Calu3 (cell line): ENCODE measurements around the gene BCL11A. TPM values are rescaled to one million over a fixed set of nuclear protein-coding genes. Genes with fewer than 3 reads are reported as not detected.
A peak's percentile ranks its signal among the peaks of the same experiment; 100 is the strongest.

Experiments
- BruUV-seq: library from RNA; stranded (reverse); fragments of 400-500 nt; replicated peaks from 2 replicates; lab custom pipeline; 2021; lab: Mats Ljungman, UMichigan
- CTCF ChIA-PET: fragments of 300-600 bp; sonication (Branson Sonifier 250); formaldehyde crosslinking; loops from one replicate; lab custom pipeline; 2022; ENCODE audit warnings: antibody characterized with exemption; lab: Charles Lee
- DNase-seq: peaks from one replicate; pipeline ENCODE4 v3.0.0; 2022
- H3K27ac Mint-ChIP-seq: one replicate; pipeline ENCODE4 v1.8.0; 2022; ENCODE audit warnings: mixed read lengths; ENCODE audit not compliant: unreplicated experiment
- H3K27me3 Mint-ChIP-seq: one replicate; pipeline ENCODE4 v1.8.0; 2022; ENCODE audit warnings: mixed read lengths; ENCODE audit not compliant: unreplicated experiment
- H3K36me3 Mint-ChIP-seq: one replicate; pipeline ENCODE4 v1.8.0; 2022; ENCODE audit warnings: mild to moderate bottlenecking, moderate library complexity, mixed read lengths; ENCODE audit not compliant: insufficient read depth, unreplicated experiment
- H3K4me1 Mint-ChIP-seq: one replicate; pipeline ENCODE4 v1.8.0; 2022; ENCODE audit warnings: mild to moderate bottlenecking, low read depth, mixed read lengths; ENCODE audit not compliant: unreplicated experiment
- H3K4me3 Mint-ChIP-seq: one replicate; pipeline ENCODE4 v1.8.0; 2022; ENCODE audit warnings: mild to moderate bottlenecking, low read depth, moderate library complexity, mixed read lengths; ENCODE audit not compliant: unreplicated experiment
- H3K9me3 Mint-ChIP-seq: one replicate; pipeline ENCODE4 v1.8.0; 2022; ENCODE audit warnings: low read depth, mixed read lengths; ENCODE audit not compliant: unreplicated experiment
- CTCF ChIP-seq: fragments of 200-600 bp; IDR thresholded peaks from one replicate; pipeline ENCODE4 v1.8.0; 2022; ENCODE audit warnings: antibody characterized with exemption; ENCODE audit not compliant: unreplicated experiment
- intact Hi-C: fragments of 100-400 bp; cut with micrococcal nuclease; formaldehyde crosslinking; loops from one replicate; pipeline ENCODE4 v1.10.0; 2022; ENCODE audit not compliant: unreplicated experiment
- total RNA-seq: library from RNA; stranded (reverse); gene quantifications from 2 replicates; pipeline ENCODE4 v1.2.3, GENCODE V29; 2022

BCL11A gene
- total RNA-seq, 1 experiment from 2014 or later, result 8.5 TPM

- BruUV-seq, result no TSS peak
- intact Hi-C loops, result loop anchor here (2.0 to 10.0 kb wide), 4 partner anchors 54 to 1524 kb away; no protein-coding TSS in a partner anchor
- Mint-ChIP-seq H3K4me3 (peak overlapping the region; percentile 83), H3K9me3 (no peaks in the 10 kb centered on the region), H3K4me1 (peaks cover 24% of the 10 kb centered on the region), H3K27ac (no peak overlapping the region), H3K27me3 (peaks cover 87% of the 10 kb centered on the region), H3K36me3 (peaks cover 55% of the 10 kb centered on the region)
- DNase-seq, result no peak
- TF ChIP-seq CTCF, result no peak
- CTCF ChIA-PET, result no interaction called here
Measured at GRCh38 chr2:60551240-60552077, 2.0 kb downstream of the BCL11A start.

GRCh38 chr2:60550984-60551239, 2.5 kb downstream of the BCL11A start:
- DNase-seq, result no peak
- H3K4me3 Mint-ChIP-seq, result peak overlapping the region; percentile 83
- no peaks in the 10 kb centered on the region for H3K9me3 Mint-ChIP-seq
- peaks cover 23% of the 10 kb centered on the region for H3K4me1 Mint-ChIP-seq
- BruUV-seq, result no TSS peak
- H3K27me3 Mint-ChIP-seq, result peaks cover 87% of the 10 kb centered on the region
- CTCF ChIA-PET, result interaction anchor here (0.9 to 1.1 kb wide), 2 partner anchors 214 to 1249 kb away, joined by 3 to 4 read pairs; no protein-coding TSS in a partner anchor
- TF ChIP-seq CTCF, result no peak
- H3K36me3 Mint-ChIP-seq, result peaks cover 55% of the 10 kb centered on the region
- intact Hi-C loops, result loop anchor here (2.0 to 10.0 kb wide), 4 partner anchors 54 to 1524 kb away; no protein-coding TSS in a partner anchor
- no peak overlapping the region for H3K27ac Mint-ChIP-seq

- DNase-seq, result peak; percentile 73
- peaks cover 52% of the 10 kb centered on the region for H3K36me3 Mint-ChIP-seq
- no TSS peak for BruUV-seq
Measured at GRCh38 chr2:60550178-60550983, 3.1 kb downstream of the BCL11A start.

More at GRCh38 chr2:60550178-60550983, 3.1 kb downstream of the BCL11A start:
- H3K27me3 Mint-ChIP-seq, result peaks cover 87% of the 10 kb centered on the region
- intact Hi-C loops, result loop anchor here (2.0 to 10.0 kb wide), 4 partner anchors 53 to 1523 kb away; no protein-coding TSS in a partner anchor
- TF ChIP-seq CTCF, result peak; percentile 47
- peak overlapping the region; percentile 83 for H3K4me3 Mint-ChIP-seq
- CTCF ChIA-PET, result interaction anchor here (0.6 to 1.6 kb wide), 21 partner anchors 11 to 1877 kb away, joined by 3 to 9 read pairs (median 4); no protein-coding TSS in a partner anchor
- no peak overlapping the region for H3K27ac Mint-ChIP-seq
- peaks cover 18% of the 10 kb centered on the region for H3K4me1 Mint-ChIP-seq
- no peaks in the 10 kb centered on the region for H3K9me3 Mint-ChIP-seq
